ENCODE results near the gene STAG1.

The STAG1 gene

GRCh38 chr3:136385457-136385856, 366.7 kb downstream of the STAG1 start:
- Histone ChIP-seq H3K4me3 (replicated peaks; ENCODE audit: insufficient read depth, low read length) (no peak overlapping the region), H3K27ac (replicated peaks) (no peak overlapping the region), H3K27me3 (ENCODE audit: insufficient read depth, poor library complexity, severe bottlenecking) (no peaks in the 10 kb centered on the region)
- TF ChIP-seq CTCF (IDR thresholded peaks at IDR 0.05; ENCODE audit: insufficient read depth, low read length) (no peak), SPI1 (IDR thresholded peaks at IDR 0.05; ENCODE audit: borderline replicate concordance, low read depth) (no peak), POLR2AphosphoS5 (IDR thresholded peaks at IDR 0.05; ENCODE audit: low read depth) (no peak), GABPA (IDR thresholded peaks at IDR 0.05; ENCODE audit: low read depth) (no peak), REST (IDR thresholded peaks at IDR 0.05; ENCODE audit: insufficient replicate concordance, low read depth) (no peak)
- DNase-seq (ENCODE audit: low read depth in 1 of 2, low spot score in 1 of 2), result no peak

- DNase-seq (ENCODE audit: low read depth in 1 of 2, low spot score in 1 of 2), result no peak
- Histone ChIP-seq H3K27me3 (ENCODE audit: insufficient read depth, poor library complexity, severe bottlenecking) (no peaks in the 10 kb centered on the region), H3K27ac (replicated peaks) (no peak overlapping the region), H3K4me3 (replicated peaks; ENCODE audit: insufficient read depth, low read length) (no peak overlapping the region)
- TF ChIP-seq SPI1 (IDR thresholded peaks at IDR 0.05; ENCODE audit: borderline replicate concordance, low read depth), result no peak
These were observed 371.1 kb downstream of the STAG1 start for GRCh38 chr3:136381051-136381450.

GRCh38 chr3:136380530-136380929, 371.6 kb downstream of the STAG1 start:
- Histone ChIP-seq H3K27me3 (ENCODE audit: insufficient read depth, poor library complexity, severe bottlenecking) (no peaks in the 10 kb centered on the region), H3K27ac (replicated peaks) (no peak overlapping the region), H3K4me3 (replicated peaks; ENCODE audit: insufficient read depth, low read length) (no peak overlapping the region)
- TF ChIP-seq POLR2AphosphoS5 (IDR thresholded peaks at IDR 0.05; ENCODE audit: low read depth) (no peak), CTCF (IDR thresholded peaks at IDR 0.05; ENCODE audit: insufficient read depth, low read length) (no peak), SPI1 (IDR thresholded peaks at IDR 0.05; ENCODE audit: borderline replicate concordance, low read depth) (no peak), REST (IDR thresholded peaks at IDR 0.05; ENCODE audit: insufficient replicate concordance, low read depth) (no peak), GABPA (IDR thresholded peaks at IDR 0.05; ENCODE audit: low read depth) (no peak)
- no peak for DNase-seq (ENCODE audit: low read depth in 1 of 2, low spot score in 1 of 2)

- H3K27ac ChIP-seq (replicated peaks), result no peak overlapping the region
- H3K27me3 ChIP-seq (ENCODE audit: insufficient read depth, poor library complexity, severe bottlenecking), result no peaks in the 10 kb centered on the region
- DNase-seq (ENCODE audit: low read depth in 1 of 2, low spot score in 1 of 2), result no peak
- TF ChIP-seq SPI1 (IDR thresholded peaks at IDR 0.05; ENCODE audit: borderline replicate concordance, low read depth) (no peak), CTCF (IDR thresholded peaks at IDR 0.05; ENCODE audit: insufficient read depth, low read length) (no peak), GABPA (IDR thresholded peaks at IDR 0.05; ENCODE audit: low read depth) (no peak), REST (IDR thresholded peaks at IDR 0.05; ENCODE audit: insufficient replicate concordance, low read depth) (no peak), POLR2AphosphoS5 (IDR thresholded peaks at IDR 0.05; ENCODE audit: low read depth) (no peak)
- no peak overlapping the region for H3K4me3 ChIP-seq (replicated peaks; ENCODE audit: insufficient read depth, low read length)
These were observed 374.2 kb downstream of the STAG1 start for GRCh38 chr3:136378011-136378410.
